HFFc6 (cell line): ENCODE data around the gene FHOD3. TPM values are rescaled to one million over a fixed set of nuclear protein-coding genes. Genes with fewer than 3 reads are reported as not detected.
A peak's percentile ranks its signal among the peaks of the same experiment; 100 is the strongest.

Experiments
- DNase-seq: peaks from one replicate; pipeline ENCODE4 v3.0.0-alpha.2; 2018
- H3K27ac Mint-ChIP-seq: 2 replicates; pipeline ENCODE4 v1.8.0; 2020; ENCODE audit warnings: mild to moderate bottlenecking, mixed read lengths
- H3K27me3 Mint-ChIP-seq: 2 replicates; pipeline ENCODE4 v1.8.0; 2021; ENCODE audit warnings: mild to moderate bottlenecking, moderate library complexity, mixed read lengths; ENCODE audit not compliant: insufficient read depth
- H3K36me3 Mint-ChIP-seq: 2 replicates; pipeline ENCODE4 v1.8.0; 2021; ENCODE audit warnings: low read depth, mixed read lengths
- H3K4me1 Mint-ChIP-seq: 2 replicates; pipeline ENCODE4 v1.8.0; 2020; ENCODE audit warnings: low read depth, mixed read lengths
- H3K4me3 Mint-ChIP-seq: 2 replicates; pipeline ENCODE4 v1.8.0; 2020; ENCODE audit warnings: mild to moderate bottlenecking, moderate library complexity, mixed read lengths
- H3K9me3 Mint-ChIP-seq: 2 replicates; pipeline ENCODE4 v1.8.0; 2020; ENCODE audit warnings: mild to moderate bottlenecking, mixed read lengths
- total RNA-seq, 6 experiments: library from RNA; stranded (reverse); fragmentation: NEBNext Ultra II Directional; extraction: Animal tissue kit (Norgen Biotek cat#: 25700); gene quantifications; 2 replicates in 1 of 6; 3 replicates in 5 of 6; pipeline ENCODE4 v1.2.3, GENCODE V29; 2021
- TF ChIP-seq, protein P1 (sequence below): fragments of 200-600 bp; sonication (generic); IDR thresholded peaks from 2 replicates; pipeline ENCODE4 v1.5.0; 2021; ENCODE audit warnings: antibody characterized with exemption, mild to moderate bottlenecking

FHOD3 gene
- total RNA-seq, 6 experiments from 2014 or later, result 32.8 to 67.6 (median 61.4) TPM

DNA sequence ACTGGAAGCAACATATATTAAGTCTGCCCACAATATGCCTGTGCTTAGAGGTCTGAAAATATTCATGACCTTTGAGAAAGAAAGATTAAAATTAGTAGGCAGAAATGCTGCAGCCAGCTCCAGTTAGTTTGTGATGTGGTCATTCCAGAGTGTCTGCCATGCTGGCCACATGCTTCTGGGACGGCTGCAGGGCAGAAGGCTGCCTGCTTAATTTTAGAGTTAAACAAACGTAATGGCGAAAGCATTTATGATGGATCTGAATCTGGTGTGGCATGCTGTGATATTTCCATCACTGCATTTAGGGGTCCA lies 95.4 kb downstream of the FHOD3 start:
- H3K9me3 Mint-ChIP-seq, result peaks cover 18% of the 10 kb centered on the region
- peaks cover 27% of the 10 kb centered on the region for H3K36me3 Mint-ChIP-seq
- H3K27me3 Mint-ChIP-seq, result no peaks in the 10 kb centered on the region; the same call in 1 of the 2 replicates
- H3K4me3 Mint-ChIP-seq, result no peak overlapping the region
- DNase-seq, result no peak
- H3K4me1 Mint-ChIP-seq, result peaks cover 29% of the 10 kb centered on the region
- H3K27ac Mint-ChIP-seq, result peak overlapping the region; percentile 13; the same call in 1 of the 2 replicates
- TF ChIP-seq, protein P1, sequence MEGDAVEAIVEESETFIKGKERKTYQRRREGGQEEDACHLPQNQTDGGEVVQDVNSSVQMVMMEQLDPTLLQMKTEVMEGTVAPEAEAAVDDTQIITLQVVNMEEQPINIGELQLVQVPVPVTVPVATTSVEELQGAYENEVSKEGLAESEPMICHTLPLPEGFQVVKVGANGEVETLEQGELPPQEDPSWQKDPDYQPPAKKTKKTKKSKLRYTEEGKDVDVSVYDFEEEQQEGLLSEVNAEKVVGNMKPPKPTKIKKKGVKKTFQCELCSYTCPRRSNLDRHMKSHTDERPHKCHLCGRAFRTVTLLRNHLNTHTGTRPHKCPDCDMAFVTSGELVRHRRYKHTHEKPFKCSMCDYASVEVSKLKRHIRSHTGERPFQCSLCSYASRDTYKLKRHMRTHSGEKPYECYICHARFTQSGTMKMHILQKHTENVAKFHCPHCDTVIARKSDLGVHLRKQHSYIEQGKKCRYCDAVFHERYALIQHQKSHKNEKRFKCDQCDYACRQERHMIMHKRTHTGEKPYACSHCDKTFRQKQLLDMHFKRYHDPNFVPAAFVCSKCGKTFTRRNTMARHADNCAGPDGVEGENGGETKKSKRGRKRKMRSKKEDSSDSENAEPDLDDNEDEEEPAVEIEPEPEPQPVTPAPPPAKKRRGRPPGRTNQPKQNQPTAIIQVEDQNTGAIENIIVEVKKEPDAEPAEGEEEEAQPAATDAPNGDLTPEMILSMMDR, result no peak

- Mint-ChIP-seq H3K36me3 (peaks cover 27% of the 10 kb centered on the region), H3K4me3 (no peak overlapping the region), H3K27me3 (no peaks in the 10 kb centered on the region; the same call in 1 of the 2 replicates), H3K9me3 (peaks cover 18% of the 10 kb centered on the region), H3K4me1 (peaks cover 44% of the 10 kb centered on the region), H3K27ac (no peak overlapping the region)
- TF ChIP-seq, protein P1, result no peak
- DNase-seq, result no peak
These were observed 97.0 kb downstream of the FHOD3 start for GRCh38 chr18:36394486-36394885.

DNA sequence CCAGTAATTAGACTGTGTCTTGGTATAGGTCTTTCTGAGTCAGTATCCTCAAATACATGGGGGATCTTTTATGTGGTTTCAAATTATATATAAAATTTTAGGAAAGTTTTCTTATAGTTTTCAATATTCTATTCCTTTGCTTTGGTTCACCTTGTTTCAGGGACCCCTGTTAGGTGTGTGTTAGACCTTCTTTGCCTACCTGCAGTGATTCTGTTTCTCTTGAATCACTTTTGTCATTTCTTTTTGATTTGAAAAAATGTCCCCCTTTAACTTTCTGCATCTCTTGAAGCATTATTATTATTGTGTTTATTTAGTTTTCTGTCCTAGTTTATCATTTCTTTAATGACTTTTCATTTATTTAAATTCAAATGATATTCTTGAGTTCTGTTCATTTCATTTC lies 98.7 kb downstream of the FHOD3 start:
- no peak for DNase-seq
- Mint-ChIP-seq H3K36me3 (peaks cover 27% of the 10 kb centered on the region), H3K4me1 (peaks cover 54% of the 10 kb centered on the region), H3K27ac (no peak overlapping the region), H3K27me3 (no peaks in the 10 kb centered on the region; the same call in 1 of the 2 replicates), H3K9me3 (peaks cover 18% of the 10 kb centered on the region), H3K4me3 (no peak overlapping the region)
- TF ChIP-seq, protein P1, result no peak

DNA sequence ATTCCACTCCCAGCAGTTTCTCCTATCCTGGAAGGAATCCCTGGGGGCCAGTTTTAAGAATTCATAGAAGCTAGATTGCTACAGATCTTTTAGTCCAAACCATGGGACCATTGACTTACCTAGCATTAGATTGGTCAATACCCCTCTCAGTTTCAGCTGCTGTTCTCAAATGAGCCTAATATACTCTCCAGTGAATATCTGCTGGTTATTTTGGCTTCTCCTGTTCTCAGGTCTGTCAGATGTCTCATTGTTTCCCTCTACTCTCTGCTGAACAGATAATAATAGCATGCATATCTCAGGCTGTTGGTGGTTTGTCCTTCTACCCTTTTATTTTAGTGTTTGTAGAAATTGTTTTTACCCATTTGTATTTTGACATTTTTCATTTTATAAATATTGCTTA lies 99.5 kb downstream of the FHOD3 start:
- no peaks in the 10 kb centered on the region; the same call in 1 of the 2 replicates for H3K27me3 Mint-ChIP-seq
- TF ChIP-seq, protein P1, result no peak
- peaks cover 27% of the 10 kb centered on the region for H3K36me3 Mint-ChIP-seq
- no peak overlapping the region for H3K27ac Mint-ChIP-seq
- no peak for DNase-seq
- peaks cover 18% of the 10 kb centered on the region for H3K9me3 Mint-ChIP-seq
- H3K4me1 Mint-ChIP-seq, result peaks cover 49% of the 10 kb centered on the region
- H3K4me3 Mint-ChIP-seq, result no peak overlapping the region

DNA sequence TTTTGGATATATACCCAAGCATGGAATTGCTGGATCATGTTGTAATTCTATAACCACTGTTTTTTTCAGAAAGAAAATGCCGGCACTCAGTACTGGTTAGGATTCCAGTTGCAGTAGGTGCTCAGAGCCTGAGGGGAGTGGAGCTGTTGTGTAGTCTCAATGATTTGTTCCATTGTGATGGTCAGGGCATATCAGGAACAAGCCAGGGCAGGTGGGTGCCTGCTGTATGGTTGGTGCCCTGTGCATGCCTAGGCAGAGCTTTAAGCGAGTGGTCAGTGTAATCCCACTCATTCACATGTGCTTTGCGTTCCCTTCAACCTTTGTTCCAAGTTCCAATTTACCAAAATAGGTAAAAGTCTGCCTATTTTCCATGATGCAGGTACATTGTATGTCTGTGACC lies 100.9 kb downstream of the FHOD3 start:
- Mint-ChIP-seq H3K9me3 (peaks cover 18% of the 10 kb centered on the region), H3K4me1 (peaks cover 47% of the 10 kb centered on the region), H3K4me3 (no peak overlapping the region), H3K36me3 (peaks cover 27% of the 10 kb centered on the region), H3K27me3 (no peaks in the 10 kb centered on the region; the same call in 1 of the 2 replicates), H3K27ac (no peak overlapping the region)
- no peak for DNase-seq
- TF ChIP-seq, protein P1, result no peak

- H3K4me3 Mint-ChIP-seq, result no peak overlapping the region
- H3K9me3 Mint-ChIP-seq, result peaks cover 18% of the 10 kb centered on the region
- H3K27ac Mint-ChIP-seq, result no peak overlapping the region
- no peak for DNase-seq
- H3K36me3 Mint-ChIP-seq, result peaks cover 22% of the 10 kb centered on the region
- no peaks in the 10 kb centered on the region; the same call in 1 of the 2 replicates for H3K27me3 Mint-ChIP-seq
- TF ChIP-seq, protein P1, result no peak
- H3K4me1 Mint-ChIP-seq, result peaks cover 51% of the 10 kb centered on the region
These were observed 101.5 kb downstream of the FHOD3 start for GRCh38 chr18:36399055-36399454.
